ENCODE measurements around the gene UBE2O.
"Not testable (repeated sequence)": the region's sequence is repeated elsewhere in the genome, so short reads cannot be mapped to it uniquely, and the experiment has no call there.

The UBE2O gene

GRCh38 chr17:76354747-76355310 is 98.1 kb downstream of the UBE2O start:
- no peak for DNase-seq (ENCODE audit: extremely low read depth in 1 of 2, low read depth in 1 of 2)

GRCh38 chr17:76354317-76354729 is 98.6 kb downstream of the UBE2O start:
- no peak for DNase-seq (ENCODE audit: extremely low read depth in 1 of 2, low read depth in 1 of 2)

- peak; percentile 66 to 70 for DNase-seq (ENCODE audit: extremely low read depth in 1 of 2, low read depth in 1 of 2)
Observed at GRCh38 chr17:76353599-76354316, 99.2 kb downstream of the UBE2O start, which contains the start of gene PRPSAP1. Gene PRPSAP1 (minus strand): TSS chr17:76353916. CDS start chr17:76353703, 213 bp downstream.

- DNase-seq (ENCODE audit: extremely low read depth in 1 of 2, low read depth in 1 of 2): peak in 1 of 2 donors; percentile 2
Observed at GRCh38 chr17:76353004-76353598, 99.9 kb downstream of the UBE2O start.

- no peak for DNase-seq (ENCODE audit: extremely low read depth in 1 of 2, low read depth in 1 of 2)
Observed at GRCh38 chr17:76351526-76352071, 101.4 kb downstream of the UBE2O start.

- no peak for DNase-seq (ENCODE audit: extremely low read depth in 1 of 2, low read depth in 1 of 2)
Observed at GRCh38 chr17:76350463-76350862, 102.5 kb downstream of the UBE2O start.

GRCh38 chr17:76346936-76347335 is 106.0 kb downstream of the UBE2O start:
- not testable (repeated sequence) for DNase-seq (ENCODE audit: extremely low read depth in 1 of 2, low read depth in 1 of 2)

GRCh38 chr17:76345377-76345974 is 107.5 kb downstream of the UBE2O start:
- DNase-seq (ENCODE audit: extremely low read depth in 1 of 2, low read depth in 1 of 2): no peak

- no peak for DNase-seq (ENCODE audit: extremely low read depth in 1 of 2, low read depth in 1 of 2)
Observed at GRCh38 chr17:76343106-76343505, 109.8 kb downstream of the UBE2O start.

GRCh38 chr17:76341301-76341700 is 111.7 kb downstream of the UBE2O start:
- DNase-seq (ENCODE audit: extremely low read depth in 1 of 2, low read depth in 1 of 2): no peak
